Aorta (tissue), 5 donors: ENCODE data around the gene CHD1. TPM values are rescaled to one million over a fixed set of nuclear protein-coding genes. Genes with fewer than 3 reads are reported as not detected.

ENCODE experiments used
- ATAC-seq: fragments of 200-7000 bp; cut with Tn5 transposase; one replicate; pipeline ENCODE4 v1.9.1; 2022; ENCODE audit warnings: moderate library complexity; ENCODE audit not compliant: low FRiP score
- DNase-seq, 2 donors: peaks; one replicate each; pipeline ENCODE4 v3.0.0-alpha.2; 2020
- H3K27ac ChIP-seq, 2 donors: one replicate each; pipeline ENCODE4 v1.5.1; 2013; ENCODE audit warnings: low read length in 2 of 2, mild to moderate bottlenecking in 2 of 2, moderate library complexity in 2 of 2, control low read depth in 1 of 2, inconsistent platforms in 1 of 2, low read depth in 1 of 2
- H3K27me3 ChIP-seq, 2 donors: one replicate each; pipeline ENCODE4 v1.6.1; 2013; ENCODE audit warnings: control low read depth in 1 of 2, low read length in 1 of 2, mild to moderate bottlenecking in 1 of 2, moderate library complexity in 1 of 2; ENCODE audit not compliant: insufficient read depth in 2 of 2, control insufficient read depth in 1 of 2
- H3K36me3 ChIP-seq, 2 donors: one replicate each; pipeline ENCODE4 v1.6.1; 2013; ENCODE audit warnings: control low read depth in 1 of 2, low read length in 1 of 2, mild to moderate bottlenecking in 1 of 2; ENCODE audit not compliant: insufficient read depth in 2 of 2, control insufficient read depth in 1 of 2
- H3K4me1 ChIP-seq, 2 donors: one replicate each; pipeline ENCODE4 v1.6.1; 2013; ENCODE audit warnings: low read length in 2 of 2, control low read depth in 1 of 2, mild to moderate bottlenecking in 1 of 2, moderate library complexity in 1 of 2; ENCODE audit not compliant: insufficient read depth in 2 of 2, control insufficient read depth in 1 of 2
- H3K4me3 ChIP-seq, 2 donors: one replicate each; pipeline ENCODE4 v1.5.1; 2013; ENCODE audit warnings: low read length in 2 of 2, control low read depth in 1 of 2, mild to moderate bottlenecking in 1 of 2
- H3K9me3 ChIP-seq: one replicate; pipeline ENCODE4 v1.6.1; 2013; ENCODE audit warnings: mild to moderate bottlenecking, low read length; ENCODE audit not compliant: control insufficient read depth
- WGBS, 2 donors: extraction: QIAGEN DNeasy Blood & Tissue Kit; methylation state at CpG; one replicate each; pipeline ENCODE4 v1.1.7; 2013; 5-methylcytosine and 5-hydroxymethylcytosine counted together
- intact Hi-C, 2 donors: fragments of 100-400 bp; cut with DNase I; formaldehyde crosslinking; loops; one replicate each; pipeline versions ENCODE4 v1.14.2 to v1.15.0; 2022
- polyA plus RNA-seq, 2 donors: library from polyadenylated mRNA; stranded (reverse); fragments of 200-250 nt; gene quantifications; one replicate each; pipeline ENCODE4 v1.2.3, GENCODE V29; 2013
- total RNA-seq, 2 donors: library from RNA; stranded (reverse); fragmentation: NEBNext Ultra II Directional; extraction: Animal tissue kit (Norgen Biotek cat#: 25700); gene quantifications; one replicate each; pipeline ENCODE4 v1.2.1, GENCODE V29; 2021
- donor health status: healthy with polysubstance abuse.
- donor health status: Bipolar disorder and iron deficiency.
- donor health status: DM: no; HTN: no; CAD: no.
- donor health status: DM: no; HTN: no; CAD: no.
- donor health status: DM: yes; HTN: yes; CAD: no.

CHD1 gene
- total and polyA plus RNA-seq, 4 donors = 5.9 to 51.8 (median 28.3) TPM

GRCh38 chr5:98929710-98930298 lies 997 bp upstream of the CHD1 start:
- no peaks in the 10 kb centered on the region for H3K36me3 ChIP-seq
- ATAC-seq (no peak), DNase-seq (no peak)
- H3K9me3 ChIP-seq = no peaks in the 10 kb centered on the region
- H3K27me3 ChIP-seq = no peaks in the 10 kb centered on the region
- 3 to 6% methylated on average over 21 of the region's 21 CpGs for WGBS, 2 donors
- peak overlapping the region; percentile 19 to 98 for H3K27ac ChIP-seq
- peak overlapping the region; percentile 27 to 67 for H3K4me3 ChIP-seq
- intact Hi-C loops = loop anchor here in 1 of 2 donors (5.0 kb wide), 1 partner anchor 158 kb away; the partner anchor contains the start of gene RGMB
- H3K4me1 ChIP-seq = no peaks in the 10 kb centered on the region

- peak overlapping the region; percentile 77 to 91 for H3K4me3 ChIP-seq
- intact Hi-C loops = loop anchor here in 1 of 2 donors (5.0 kb wide), 1 partner anchor 156 kb away; the partner anchor contains the start of gene RGMB
- no peaks in the 10 kb centered on the region for H3K9me3 ChIP-seq
- ATAC-seq = peak; percentile 61
- H3K36me3 ChIP-seq = no peaks in the 10 kb centered on the region
- H3K4me1 ChIP-seq = no peaks in the 10 kb centered on the region
- peak; percentile 81 to 92 for DNase-seq
- H3K27me3 ChIP-seq = no peaks in the 10 kb centered on the region
- H3K27ac ChIP-seq = peak overlapping the region; percentile 89 to 94
- WGBS, 2 donors = 0 to 1% methylated on average over 69 to 106 of the region's 106 CpGs
Measured at GRCh38 chr5:98927989-98928872, 576 bp downstream of the CHD1 start.

GRCh38 chr5:98927242-98927988 lies 1.4 kb downstream of the CHD1 start:
- intact Hi-C loops = loop anchor here in 1 of 2 donors (5.0 kb wide), 1 partner anchor 155 kb away; the partner anchor contains the start of gene RGMB

GRCh38 chr5:98923966-98924365 lies 4.8 kb downstream of the CHD1 start:
- H3K27me3 ChIP-seq = no peaks in the 10 kb centered on the region
- ATAC-seq = no peak
- 85 to 89% methylated on average over 3 of the region's 3 CpGs for WGBS, 2 donors
- no peak overlapping the region for H3K27ac ChIP-seq
- no peaks in the 10 kb centered on the region for H3K9me3 ChIP-seq
- H3K4me3 ChIP-seq = no peak overlapping the region
- no peak for DNase-seq
- H3K4me1 ChIP-seq = no peaks in the 10 kb centered on the region
- intact Hi-C loops = no loop called here
- no peaks in the 10 kb centered on the region for H3K36me3 ChIP-seq

More at GRCh38 chr5:98927242-98927988, 1.4 kb downstream of the CHD1 start:
- Histone ChIP-seq H3K4me1 (no peaks in the 10 kb centered on the region), H3K27ac (peak overlapping the region; percentile 79 to 94), H3K4me3 (peak overlapping the region; percentile 77 to 91), H3K27me3 (no peaks in the 10 kb centered on the region), H3K36me3 (no peaks in the 10 kb centered on the region), H3K9me3 (no peaks in the 10 kb centered on the region)
- WGBS, 2 donors = 0 to 1% methylated on average over 14 of the region's 14 CpGs
- DNase-seq = no peak
- no peak for ATAC-seq

GRCh38 chr5:98921947-98922505 lies 6.8 kb downstream of the CHD1 start:
- Histone ChIP-seq H3K4me1 (no peaks in the 10 kb centered on the region), H3K27me3 (no peaks in the 10 kb centered on the region), H3K4me3 (no peak overlapping the region), H3K27ac (no peak overlapping the region), H3K9me3 (no peaks in the 10 kb centered on the region), H3K36me3 (no peaks in the 10 kb centered on the region)
- intact Hi-C loops = no loop called here
- WGBS, 2 donors = 85 to 90% methylated on average over 4 of the region's 4 CpGs
- peak in 1 of 2 donors; percentile 34 for DNase-seq
- no peak for ATAC-seq

GRCh38 chr5:98917433-98917832 lies 11.4 kb downstream of the CHD1 start:
- ATAC-seq = no peak
- Histone ChIP-seq H3K4me3 (no peak overlapping the region), H3K9me3 (no peaks in the 10 kb centered on the region), H3K27me3 (no peaks in the 10 kb centered on the region), H3K36me3 (no peaks in the 10 kb centered on the region), H3K4me1 (peaks cover 0 to 3% of the 10 kb centered on the region in 2 donors), H3K27ac (no peak overlapping the region)
- intact Hi-C loops = no loop called here
- WGBS, 2 donors = 83 to 86% methylated on average over 2 of the region's 2 CpGs
- no peak for DNase-seq

GRCh38 chr5:98916540-98916939 lies 12.3 kb downstream of the CHD1 start:
- intact Hi-C loops = no loop called here
- Histone ChIP-seq H3K27ac (no peak overlapping the region), H3K4me3 (no peak overlapping the region), H3K4me1 (peaks cover 0 to 3% of the 10 kb centered on the region in 2 donors), H3K9me3 (no peaks in the 10 kb centered on the region), H3K36me3 (no peaks in the 10 kb centered on the region), H3K27me3 (no peaks in the 10 kb centered on the region)
- ATAC-seq (no peak), DNase-seq (no peak)
- 51 to 64% methylated on average over 2 of the region's 2 CpGs for WGBS, 2 donors

GRCh38 chr5:98913911-98914310 lies 14.9 kb downstream of the CHD1 start:
- no peak for ATAC-seq
- Histone ChIP-seq H3K4me1 (peaks cover 0 to 3% of the 10 kb centered on the region in 2 donors), H3K36me3 (no peaks in the 10 kb centered on the region), H3K9me3 (no peaks in the 10 kb centered on the region), H3K27ac (no peak overlapping the region), H3K4me3 (no peak overlapping the region), H3K27me3 (no peaks in the 10 kb centered on the region)
- intact Hi-C loops = no loop called here
- no peak for DNase-seq
